Activated CD4-positive, alpha-beta T cell treated with anti-CD3 and anti-CD28 coated beads for 36 hours (primary cell): ENCODE results near the gene MARK3. TPM values are rescaled to one million over a fixed set of nuclear protein-coding genes. Genes with fewer than 3 reads are reported as not detected.
A peak's percentile ranks its signal among the peaks of the same experiment; 100 is the strongest.

Experiments
- ATAC-seq: fragments of 200-7000 bp; cut with Tn5 transposase; one replicate; pipeline ENCODE4 v1.10.0; 2021; ENCODE audit warnings: mild to moderate bottlenecking, moderate library complexity
- CTCF ChIA-PET: fragments of 350-600 bp; sonication (Branson Sonifier 250); formaldehyde crosslinking; loops from one replicate; lab custom pipeline; 2021; ENCODE audit warnings: antibody characterized with exemption; lab: Charles Lee
- POLR2A ChIA-PET: fragments of 350-600 bp; sonication (Branson Sonifier 250); formaldehyde crosslinking; loops from one replicate; lab custom pipeline; 2021; ENCODE audit warnings: antibody characterized with exemption, inconsistent platforms; lab: Charles Lee
- DNase-seq: peaks from one replicate; pipeline ENCODE4 v3.0.0-alpha.2; 2020
- H3K27ac Mint-ChIP-seq: one replicate; pipeline ENCODE4 v1.8.0; 2021; ENCODE audit warnings: mixed read lengths
- H3K27me3 Mint-ChIP-seq: one replicate; pipeline ENCODE4 v1.8.0; 2021; ENCODE audit warnings: mixed read lengths
- H3K36me3 Mint-ChIP-seq: one replicate; pipeline ENCODE4 v1.8.0; 2021; ENCODE audit warnings: low read depth, mixed read lengths
- H3K4me1 Mint-ChIP-seq: one replicate; pipeline ENCODE4 v1.8.0; 2021; ENCODE audit warnings: mixed read lengths
- H3K4me3 Mint-ChIP-seq: one replicate; pipeline ENCODE4 v1.8.0; 2021; ENCODE audit warnings: mild to moderate bottlenecking, moderate library complexity, mixed read lengths
- H3K9me3 Mint-ChIP-seq: one replicate; pipeline ENCODE4 v1.8.0; 2021; ENCODE audit warnings: low read depth, mixed read lengths
- intact Hi-C, 2 experiments: fragments of 100-400 bp; cut with DNase I in 1 of 2; cut with micrococcal nuclease in 1 of 2; formaldehyde crosslinking; loops; one replicate each; pipeline versions ENCODE4 v1.14.2 to v1.15.1; 2022 to 2024; cut with DNase I, micrococcal nuclease
- total RNA-seq, 2 experiments: library from RNA; stranded (reverse); gene quantifications; one replicate each; pipeline ENCODE4 v1.2.3, GENCODE V29; 2021

MARK3 gene
- total RNA-seq, 2 experiments from 2014 or later: 57.3 to 64.9 TPM

GRCh38 chr14:103514596-103515421 lies 129.6 kb downstream of the MARK3 start:
- H3K36me3 Mint-ChIP-seq: peaks cover 6% of the 10 kb centered on the region
- H3K4me1 Mint-ChIP-seq: peaks cover 8% of the 10 kb centered on the region
- H3K27me3 Mint-ChIP-seq: peaks cover 4% of the 10 kb centered on the region
- H3K9me3 Mint-ChIP-seq: no peaks in the 10 kb centered on the region
- CTCF ChIA-PET: interaction anchor here (0.6 kb wide), 1 partner anchor 14 kb away, joined by 3 read pairs; no protein-coding TSS in a partner anchor
- H3K4me3 Mint-ChIP-seq: no peak overlapping the region
- intact Hi-C loops: no loop called here
- ATAC-seq (no peak), DNase-seq (no peak)
- POLR2A ChIA-PET: interaction anchor here (0.7 kb wide), 1 partner anchor 173 kb away, joined by 4 read pairs; no protein-coding TSS in a partner anchor
- no peak overlapping the region for H3K27ac Mint-ChIP-seq

GRCh38 chr14:103516426-103517173 lies 131.4 kb downstream of the MARK3 start:
- Mint-ChIP-seq H3K4me3 (no peak overlapping the region), H3K27ac (no peak overlapping the region), H3K36me3 (peaks cover 4% of the 10 kb centered on the region), H3K4me1 (peaks cover 10% of the 10 kb centered on the region), H3K27me3 (peaks cover 4% of the 10 kb centered on the region), H3K9me3 (no peaks in the 10 kb centered on the region)
- CTCF ChIA-PET: interaction anchor here (0.6 to 0.8 kb wide), 2 partner anchors 15 to 968 kb away, joined by 3 read pairs; no protein-coding TSS in a partner anchor
- intact Hi-C loops: no loop called here
- no peak for ATAC-seq
- POLR2A ChIA-PET: no interaction called here
- DNase-seq: no peak

- ATAC-seq: no peak
These were observed 132.0 kb downstream of the MARK3 start for GRCh38 chr14:103517174-103517566.

GRCh38 chr14:103517721-103518421 lies 132.7 kb downstream of the MARK3 start:
- no peak for DNase-seq
- peaks cover 10% of the 10 kb centered on the region for H3K4me1 Mint-ChIP-seq
- H3K27ac Mint-ChIP-seq: no peak overlapping the region
- POLR2A ChIA-PET: no interaction called here
- CTCF ChIA-PET: interaction anchor here (0.9 to 2.2 kb wide), 13 partner anchors 8 to 59 kb away, joined by 3 to 21 read pairs (median 5); partner anchors contain the start of gene TRMT61A
- no peak overlapping the region for H3K4me3 Mint-ChIP-seq
- H3K36me3 Mint-ChIP-seq: no peaks in the 10 kb centered on the region
- ATAC-seq: no peak
- peaks cover 6% of the 10 kb centered on the region for H3K27me3 Mint-ChIP-seq
- intact Hi-C loops: loop anchor here (1.0 kb wide), 1 partner anchor 28 kb away; no protein-coding TSS in a partner anchor
- H3K9me3 Mint-ChIP-seq: no peaks in the 10 kb centered on the region

More at GRCh38 chr14:103517174-103517566, 132.0 kb downstream of the MARK3 start:
- H3K4me3 Mint-ChIP-seq: no peak overlapping the region
- no peak overlapping the region for H3K27ac Mint-ChIP-seq
- H3K27me3 Mint-ChIP-seq: peaks cover 4% of the 10 kb centered on the region
- H3K4me1 Mint-ChIP-seq: peaks cover 10% of the 10 kb centered on the region
- POLR2A ChIA-PET: no interaction called here
- DNase-seq: no peak
- no peaks in the 10 kb centered on the region for H3K9me3 Mint-ChIP-seq
- H3K36me3 Mint-ChIP-seq: peaks cover 4% of the 10 kb centered on the region
- intact Hi-C loops: no loop called here
- CTCF ChIA-PET: no interaction called here

GRCh38 chr14:103518422-103519042 lies 133.3 kb downstream of the MARK3 start:
- CTCF ChIA-PET: interaction anchor here (0.7 to 2.2 kb wide), 19 partner anchors 9 to 215 kb away, joined by 3 to 21 read pairs (median 3); partner anchors contain the start of genes KLC1 and TRMT61A
- DNase-seq (peak; percentile 76), ATAC-seq (peak; percentile 45)
- no peak overlapping the region for H3K4me3 Mint-ChIP-seq
- H3K9me3 Mint-ChIP-seq: no peaks in the 10 kb centered on the region
- no peak overlapping the region for H3K27ac Mint-ChIP-seq
- H3K4me1 Mint-ChIP-seq: peaks cover 10% of the 10 kb centered on the region
- POLR2A ChIA-PET: no interaction called here
- H3K36me3 Mint-ChIP-seq: no peaks in the 10 kb centered on the region
- peaks cover 7% of the 10 kb centered on the region for H3K27me3 Mint-ChIP-seq
- intact Hi-C loops: loop anchor here (1.0 kb wide), 1 partner anchor 28 kb away; no protein-coding TSS in a partner anchor

- ChIA-PET CTCF (interaction anchor here (0.7 to 2.2 kb wide), 18 partner anchors 9 to 214 kb away, joined by 3 to 21 read pairs (median 4); partner anchors contain the start of genes KLC1 and TRMT61A), POLR2A (no interaction called here)
- no peaks in the 10 kb centered on the region for H3K36me3 Mint-ChIP-seq
- DNase-seq (no peak), ATAC-seq (no peak)
- no peak overlapping the region for H3K27ac Mint-ChIP-seq
- intact Hi-C loops: no loop called here
- H3K27me3 Mint-ChIP-seq: peaks cover 12% of the 10 kb centered on the region
- H3K4me3 Mint-ChIP-seq: peak overlapping the region; percentile 10
- peaks cover 10% of the 10 kb centered on the region for H3K4me1 Mint-ChIP-seq
- no peaks in the 10 kb centered on the region for H3K9me3 Mint-ChIP-seq
These were observed 134.0 kb downstream of the MARK3 start for GRCh38 chr14:103519043-103519836.

GRCh38 chr14:103519837-103520212 lies 134.6 kb downstream of the MARK3 start:
- peaks cover 10% of the 10 kb centered on the region for H3K4me1 Mint-ChIP-seq
- POLR2A ChIA-PET: no interaction called here
- CTCF ChIA-PET: interaction anchor here (1.3 to 2.2 kb wide), 3 partner anchors 17 to 38 kb away, joined by 3 to 21 read pairs (median 10); no protein-coding TSS in a partner anchor
- no peaks in the 10 kb centered on the region for H3K36me3 Mint-ChIP-seq
- no peak for ATAC-seq
- H3K4me3 Mint-ChIP-seq: peak overlapping the region; percentile 10
- no peak overlapping the region for H3K27ac Mint-ChIP-seq
- no peak for DNase-seq
- no peaks in the 10 kb centered on the region for H3K9me3 Mint-ChIP-seq
- intact Hi-C loops: loop anchor here in 1 of 2 experiments (2.0 to 10.0 kb wide), 2 partner anchors 401 to 445 kb away; a partner anchor contains a TSS
- H3K27me3 Mint-ChIP-seq: peaks cover 12% of the 10 kb centered on the region

GRCh38 chr14:103520269-103520656 lies 135.0 kb downstream of the MARK3 start:
- ChIA-PET POLR2A (interaction anchor here (1.0 kb wide), 1 partner anchor 9 kb away, joined by 3 read pairs; the partner anchor contains the start of gene TRMT61A), CTCF (interaction anchor here (0.6 to 2.2 kb wide), 6 partner anchors 9 to 416 kb away, joined by 3 to 10 read pairs (median 3); partner anchors contain the start of gene TRMT61A)
- Mint-ChIP-seq H3K27ac (no peak overlapping the region), H3K9me3 (no peaks in the 10 kb centered on the region), H3K36me3 (no peaks in the 10 kb centered on the region), H3K27me3 (peaks cover 12% of the 10 kb centered on the region), H3K4me1 (peaks cover 10% of the 10 kb centered on the region), H3K4me3 (peak overlapping the region; percentile 39)
- DNase-seq: no peak
- no peak for ATAC-seq
- intact Hi-C loops: loop anchor here in 1 of 2 experiments (2.0 to 10.0 kb wide), 2 partner anchors 401 to 445 kb away; a partner anchor contains a TSS

- H3K9me3 Mint-ChIP-seq: no peaks in the 10 kb centered on the region
- POLR2A ChIA-PET: interaction anchor here (1.0 kb wide), 1 partner anchor 8 kb away, joined by 3 read pairs; the partner anchor contains the start of gene TRMT61A
- DNase-seq (peak; percentile 74), ATAC-seq (peak; percentile 45)
- CTCF ChIA-PET: interaction anchor here (0.6 to 1.1 kb wide), 6 partner anchors 8 to 416 kb away, joined by 3 to 6 read pairs (median 3); partner anchors contain the start of gene TRMT61A
- no peak overlapping the region for H3K27ac Mint-ChIP-seq
- H3K4me1 Mint-ChIP-seq: peaks cover 10% of the 10 kb centered on the region
- H3K4me3 Mint-ChIP-seq: peak overlapping the region; percentile 39
- intact Hi-C loops: loop anchor here in 1 of 2 experiments (1.0 to 10.0 kb wide), 3 partner anchors 194 to 446 kb away; partner anchors contain the start of genes XRCC3 and ZFYVE21
- peaks cover 12% of the 10 kb centered on the region for H3K27me3 Mint-ChIP-seq
- H3K36me3 Mint-ChIP-seq: no peaks in the 10 kb centered on the region
These were observed 135.6 kb downstream of the MARK3 start for GRCh38 chr14:103520657-103521437.
